HG03460 (cell line): ENCODE measurements around the gene ADGRF1.
"Not testable (repeated sequence)": the region's sequence is repeated elsewhere in the genome, so short reads cannot be mapped to it uniquely, and the experiment has no call there.

ENCODE experiments used
- ATAC-seq: cut with Tn5 transposase; IDR thresholded peaks from one replicate; pipeline ENCODE4 v1.9.1; 2021; ENCODE audit not compliant: unreplicated experiment

ADGRF1 gene

DNA sequence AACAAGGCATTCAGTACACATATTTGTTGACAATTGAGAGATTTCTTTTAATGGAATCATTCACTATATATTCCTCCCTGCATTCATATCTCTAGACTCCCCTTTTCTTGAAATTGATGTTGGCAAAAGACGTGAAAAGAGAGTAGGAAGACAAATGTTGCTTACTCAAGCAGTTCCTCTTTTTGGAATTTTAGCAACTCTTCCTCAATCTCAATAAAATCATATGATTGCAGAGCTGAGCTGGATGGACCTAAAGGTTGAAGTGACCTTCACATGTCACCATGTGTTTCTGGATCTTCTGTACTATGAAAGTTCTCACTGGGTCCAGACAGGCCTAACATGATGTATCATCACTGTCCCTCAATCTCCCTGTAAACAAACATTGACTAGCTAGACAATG is 18.6 kb downstream of the ADGRF1 start:
- no peak for ATAC-seq

DNA sequence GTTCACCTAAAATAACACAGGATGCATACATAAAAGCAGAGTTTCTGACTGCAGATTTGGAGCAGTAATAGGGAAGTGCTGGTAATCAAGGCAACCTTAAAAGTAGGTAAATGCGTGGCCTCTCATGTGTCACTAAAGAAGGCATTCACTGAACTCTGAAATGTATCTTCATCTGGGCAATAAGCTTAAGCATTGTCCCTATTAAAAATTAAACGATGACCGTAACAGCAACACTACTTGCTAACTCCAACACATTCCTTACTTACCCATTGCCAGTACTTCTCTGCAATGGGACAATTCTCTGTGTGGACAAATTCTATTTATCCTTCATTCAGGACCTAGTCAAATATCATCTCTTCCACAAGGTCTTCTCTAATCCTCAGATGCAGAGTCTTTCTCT is 19.9 kb downstream of the ADGRF1 start:
- no peak for ATAC-seq

DNA sequence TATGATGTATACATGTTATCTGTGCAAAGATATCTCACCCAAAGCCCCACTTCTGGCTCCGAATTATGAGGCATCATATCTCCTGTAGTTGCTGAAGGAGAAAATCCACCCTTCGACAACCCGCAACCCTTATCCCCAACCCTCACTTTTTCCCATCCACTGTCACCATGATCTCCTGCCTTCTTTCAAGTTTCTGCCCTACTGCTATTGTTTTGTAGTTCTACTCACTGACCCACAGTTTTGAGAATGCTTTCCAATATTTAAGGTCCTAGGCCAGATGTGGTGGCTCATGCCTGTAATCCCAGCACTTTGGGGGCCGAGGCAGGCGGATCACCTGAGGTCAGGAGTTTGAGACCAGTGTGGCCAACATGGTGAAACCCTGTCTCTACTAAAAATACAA is 22.2 kb downstream of the ADGRF1 start:
- no peak for ATAC-seq

DNA sequence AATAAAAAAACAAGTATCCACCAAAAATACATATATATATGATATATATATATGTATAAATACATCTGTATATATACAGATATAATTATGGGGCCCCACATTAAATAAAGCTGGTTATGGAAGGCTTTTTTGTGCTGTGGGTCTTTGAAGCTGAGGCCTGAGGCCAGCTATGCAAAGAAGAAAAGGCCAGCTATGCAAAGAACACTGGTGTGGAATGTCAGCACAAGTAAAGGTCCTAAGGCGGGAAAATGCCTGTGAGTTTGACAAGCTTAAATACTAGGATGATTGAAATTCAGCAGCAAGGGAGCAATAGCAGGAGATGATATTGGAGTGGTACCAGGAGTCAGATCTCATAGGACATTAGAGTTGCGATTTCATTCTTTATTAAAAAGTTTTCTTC is 25.2 kb downstream of the ADGRF1 start:
- no peak for ATAC-seq

DNA sequence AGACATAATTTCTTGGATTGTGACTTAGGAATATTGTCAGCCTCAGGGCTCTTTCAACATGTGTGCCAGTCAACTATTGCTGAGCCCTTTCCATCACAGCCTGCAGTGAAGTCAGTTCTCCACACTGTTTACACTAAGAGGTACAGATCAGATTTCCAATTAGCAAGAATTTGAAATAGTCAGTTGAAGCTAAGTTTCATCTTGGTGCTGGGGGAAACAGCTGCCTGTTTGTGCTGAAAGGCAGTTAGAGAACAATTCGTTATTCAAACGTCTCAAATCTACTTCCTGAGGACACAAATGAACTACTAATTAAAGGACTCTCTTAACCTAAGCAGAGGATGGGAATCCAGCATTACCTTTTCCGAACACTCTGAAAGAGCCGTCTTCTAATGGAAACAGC is 25.9 kb downstream of the ADGRF1 start:
- ATAC-seq, result no peak

DNA sequence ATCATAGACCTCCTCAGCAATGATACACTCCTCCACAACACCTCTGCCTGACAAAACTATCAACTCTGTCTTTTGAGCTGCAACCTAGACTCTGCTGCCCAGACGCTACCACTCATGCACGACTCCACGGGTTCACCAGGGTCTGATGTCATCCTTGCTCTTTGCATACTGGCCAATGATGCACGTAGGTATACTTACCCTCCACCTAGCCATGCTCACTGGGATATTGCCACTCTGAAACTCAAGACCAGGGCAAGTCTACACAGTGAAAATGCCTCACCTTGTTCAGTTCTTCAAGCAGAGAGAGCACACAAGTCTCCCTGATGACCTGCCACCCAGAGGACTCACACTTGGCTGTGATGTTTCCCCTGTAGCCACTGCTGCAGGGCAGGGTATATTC is 27.7 kb downstream of the ADGRF1 start:
- no peak for ATAC-seq

DNA sequence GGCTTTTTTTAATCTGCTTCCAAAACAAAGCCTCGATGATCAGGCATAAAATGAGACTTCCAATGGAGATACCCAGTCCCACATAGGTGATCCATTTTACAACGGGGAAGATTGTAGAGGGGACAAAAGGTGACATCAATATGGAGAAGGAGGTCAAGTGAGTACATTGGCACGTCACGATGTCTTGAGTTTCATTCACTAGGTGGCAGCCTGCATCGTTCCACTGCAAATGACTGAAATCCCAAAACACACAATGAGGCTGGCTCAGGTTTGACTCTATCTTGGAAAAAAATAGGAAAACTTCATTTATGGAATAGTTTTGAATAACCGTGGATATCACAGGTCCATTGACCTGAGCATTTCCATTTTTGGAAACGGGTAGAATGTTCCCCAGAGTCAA is 32.5 kb downstream of the ADGRF1 start:
- ATAC-seq, result no peak

DNA sequence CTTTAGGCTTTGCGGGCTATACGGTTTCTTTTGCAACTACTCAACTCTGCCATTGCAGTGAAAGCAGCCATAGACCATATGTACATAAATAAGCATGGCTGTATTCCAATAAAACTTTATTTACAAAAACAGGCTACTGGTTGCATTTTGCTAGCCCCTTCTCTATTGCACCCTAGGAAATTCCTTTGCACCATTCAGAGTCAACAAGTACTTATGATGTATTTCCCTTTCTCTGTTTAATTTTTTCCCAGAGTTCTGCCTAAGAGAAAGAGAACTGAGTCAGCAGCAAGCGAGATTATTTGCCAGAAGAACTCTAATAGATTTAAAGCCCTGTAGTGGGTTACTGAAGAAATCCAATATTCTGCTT is 33.8 kb downstream of the ADGRF1 start:
- no peak for ATAC-seq

DNA sequence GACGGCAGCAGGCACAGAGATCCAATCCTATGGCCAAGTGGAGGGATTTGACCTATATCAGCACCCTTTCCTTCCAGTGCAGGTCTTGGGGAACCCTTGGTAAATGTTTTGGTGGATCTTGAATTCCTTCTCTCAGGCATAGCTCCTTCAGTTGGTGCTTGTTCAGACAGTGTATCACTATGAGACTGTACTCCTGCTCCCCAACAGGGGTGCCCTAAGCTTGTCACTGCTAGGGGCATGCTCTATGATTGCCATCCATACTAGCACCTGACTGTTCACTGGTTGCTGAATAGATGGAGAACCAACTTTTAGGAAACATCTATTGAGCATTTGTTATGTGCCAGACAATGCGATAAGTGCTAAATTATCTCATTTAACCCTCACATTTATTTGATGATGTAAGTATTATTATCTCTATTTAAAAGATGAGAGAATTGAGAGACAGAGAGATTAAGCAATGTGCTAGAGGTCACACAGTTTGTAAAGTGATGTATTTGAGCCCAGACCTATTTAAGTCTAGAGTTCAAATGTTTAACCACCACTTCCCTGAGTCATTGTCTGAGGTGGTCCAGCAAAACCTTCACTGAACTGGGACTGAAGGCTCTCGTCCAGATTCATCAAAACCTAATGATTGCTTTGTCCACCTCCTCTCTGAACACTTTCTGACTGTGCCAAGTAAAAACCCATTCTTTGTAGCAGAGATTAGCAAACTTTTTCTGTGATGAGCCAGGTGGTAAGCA is 34.3 kb downstream of the ADGRF1 start:
- no peak for ATAC-seq

DNA sequence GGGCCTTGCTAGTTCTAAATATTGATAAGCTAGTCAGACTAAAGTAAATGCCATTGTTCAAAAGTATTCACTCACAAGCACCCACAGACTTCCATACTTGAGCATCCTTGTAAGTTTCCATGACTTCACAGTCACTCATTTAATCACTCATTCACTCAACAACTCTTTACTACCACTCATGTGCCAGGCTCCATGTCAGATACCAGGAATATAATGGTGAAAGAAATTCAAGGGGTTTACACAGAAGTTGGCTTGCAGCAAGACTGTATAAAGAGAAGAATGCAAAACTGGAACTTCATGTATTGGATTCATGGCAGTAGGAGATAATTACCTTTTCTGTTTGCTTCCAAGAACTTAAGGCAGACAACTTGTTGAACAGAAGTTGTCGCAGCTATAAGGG is 36.6 kb downstream of the ADGRF1 start:
- ATAC-seq, result no peak

DNA sequence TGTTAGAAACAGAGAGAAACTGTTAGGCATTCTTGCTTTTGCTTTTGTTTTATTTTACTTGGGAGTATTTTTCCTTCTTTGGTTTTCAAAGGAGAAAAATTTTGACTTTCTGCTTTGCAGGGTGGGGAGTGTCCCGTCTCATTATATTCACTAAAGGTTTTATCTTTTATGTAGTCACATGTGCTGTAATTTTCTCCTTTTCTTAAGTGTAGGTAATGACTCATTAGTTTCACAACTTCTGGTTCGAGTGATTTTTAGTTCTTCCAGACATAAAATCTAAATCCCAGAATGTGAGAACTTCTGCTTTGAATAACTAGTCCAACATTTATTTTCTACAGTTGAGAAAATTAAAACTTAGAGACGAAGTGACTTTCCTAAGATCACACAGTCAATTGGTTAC is 37.7 kb downstream of the ADGRF1 start:
- no peak for ATAC-seq

DNA sequence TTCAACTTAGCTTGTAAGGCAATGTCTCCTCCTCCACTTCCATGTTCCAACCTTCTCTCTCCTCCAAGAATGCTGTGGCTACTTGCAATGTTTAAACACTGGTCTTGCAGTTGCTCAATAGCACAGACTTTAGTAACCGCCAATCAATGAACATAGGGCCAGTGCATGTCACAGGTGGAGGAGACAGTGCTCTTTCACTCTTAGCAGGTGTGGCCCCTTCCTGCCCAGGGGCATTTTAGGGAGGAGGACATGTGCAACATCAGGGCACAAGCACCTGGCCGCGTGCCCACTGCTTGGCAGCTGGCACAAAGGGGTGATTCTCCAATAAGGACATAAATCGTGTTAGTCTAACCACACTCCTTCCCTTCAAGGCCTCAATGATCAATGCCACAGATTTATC is 41.3 kb downstream of the ADGRF1 start:
- no peak for ATAC-seq

DNA sequence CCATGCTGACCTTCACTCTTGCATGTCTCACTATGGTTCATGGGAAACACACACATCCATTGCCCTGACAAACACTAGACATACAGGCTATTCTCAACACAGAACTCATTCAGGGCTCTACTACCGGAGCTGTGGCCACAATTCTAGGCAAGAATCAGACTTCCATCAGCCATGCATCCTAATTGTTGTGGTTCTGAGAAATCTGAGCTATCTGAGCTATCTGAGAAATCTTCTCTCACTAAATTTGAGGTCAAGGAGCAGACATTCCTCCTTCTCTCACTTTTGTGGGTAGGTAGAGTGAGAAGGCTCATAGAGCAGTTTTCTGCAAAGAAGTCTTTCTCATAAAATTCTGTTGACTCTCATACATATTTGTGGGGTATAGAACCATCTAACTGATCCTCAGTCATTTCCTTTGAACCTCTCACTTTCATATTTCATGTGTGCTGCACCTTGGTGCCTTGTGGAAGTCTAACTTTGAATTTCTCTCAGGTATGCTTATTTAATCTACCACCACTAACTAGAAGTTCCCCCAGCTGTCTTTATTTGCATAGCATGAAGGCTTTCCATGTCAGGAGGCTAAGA is 43.6 kb downstream of the ADGRF1 start:
- no peak for ATAC-seq

DNA sequence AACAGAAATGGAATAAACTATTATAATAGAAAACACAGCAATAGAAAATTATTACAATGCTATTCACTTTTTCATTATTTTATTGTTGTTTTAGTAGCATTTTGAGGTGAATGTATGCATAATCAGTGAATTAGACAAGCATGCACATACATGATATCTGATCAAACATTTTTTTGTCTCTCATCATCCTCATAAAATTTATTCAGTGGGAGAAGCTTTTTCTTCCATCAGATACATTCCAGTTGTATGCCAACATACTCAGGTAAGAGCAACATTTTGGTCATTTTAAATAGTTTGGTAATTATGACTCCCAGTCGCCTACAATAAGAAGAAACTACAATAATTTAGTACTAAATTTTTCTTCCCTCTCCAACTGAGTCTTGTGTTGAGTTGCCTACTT is 44.5 kb downstream of the ADGRF1 start:
- no peak for ATAC-seq

DNA sequence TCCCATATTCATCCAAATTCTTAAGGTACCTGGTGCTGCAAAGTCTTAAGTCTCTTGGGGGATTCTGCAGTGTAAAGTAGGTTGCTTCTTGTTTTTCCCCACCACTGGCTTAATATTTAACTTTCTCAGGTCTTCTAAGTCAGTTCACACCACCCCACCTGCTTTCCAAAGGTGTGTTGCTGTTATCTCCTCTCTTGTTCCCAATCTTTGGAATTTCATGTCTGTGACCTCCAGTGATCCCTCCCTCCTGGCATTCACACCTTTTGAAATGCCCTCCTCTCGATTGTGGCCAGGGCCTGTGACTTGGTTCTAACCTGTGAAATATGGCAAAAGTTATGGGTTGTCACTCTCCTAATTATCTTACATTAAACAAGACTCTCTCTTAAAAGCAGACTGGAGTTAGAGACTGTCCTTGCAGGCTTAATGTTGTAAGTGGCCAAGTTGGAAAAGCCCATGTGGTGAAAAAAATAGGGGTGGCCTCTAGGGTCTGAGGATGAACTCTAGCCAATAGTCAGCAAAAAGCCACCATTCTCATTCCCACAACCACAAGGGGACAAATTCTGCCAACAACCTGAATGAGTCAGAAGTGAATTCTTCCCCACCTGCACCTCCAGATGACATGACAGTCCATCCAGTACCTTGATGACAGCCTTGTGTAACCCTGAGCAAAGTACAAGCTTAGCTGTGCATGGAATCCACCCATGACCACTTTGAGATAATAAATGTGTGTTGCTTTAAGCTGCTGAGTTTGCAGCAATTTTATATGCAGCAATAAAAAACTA is 45.1 kb downstream of the ADGRF1 start:
- no peak for ATAC-seq

DNA sequence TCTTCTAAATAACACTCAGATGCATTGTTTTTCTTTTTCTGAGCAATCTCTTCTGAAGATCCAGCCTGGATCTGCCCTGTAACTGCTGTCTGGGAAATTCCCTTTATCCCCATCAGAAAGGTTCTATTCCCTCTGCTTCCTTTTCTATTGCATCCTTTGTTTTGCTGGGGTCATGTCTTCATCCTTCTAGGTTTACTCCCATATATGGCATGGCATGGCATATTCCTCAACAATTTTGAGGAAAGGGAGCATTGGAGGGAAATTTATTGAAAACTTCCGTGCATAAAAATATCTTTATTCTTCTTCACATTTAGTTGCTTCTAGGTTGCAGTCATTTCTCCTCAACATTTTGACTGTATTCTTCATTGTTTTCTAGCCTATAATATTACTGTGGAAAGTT is 47.2 kb downstream of the ADGRF1 start:
- no peak for ATAC-seq

DNA sequence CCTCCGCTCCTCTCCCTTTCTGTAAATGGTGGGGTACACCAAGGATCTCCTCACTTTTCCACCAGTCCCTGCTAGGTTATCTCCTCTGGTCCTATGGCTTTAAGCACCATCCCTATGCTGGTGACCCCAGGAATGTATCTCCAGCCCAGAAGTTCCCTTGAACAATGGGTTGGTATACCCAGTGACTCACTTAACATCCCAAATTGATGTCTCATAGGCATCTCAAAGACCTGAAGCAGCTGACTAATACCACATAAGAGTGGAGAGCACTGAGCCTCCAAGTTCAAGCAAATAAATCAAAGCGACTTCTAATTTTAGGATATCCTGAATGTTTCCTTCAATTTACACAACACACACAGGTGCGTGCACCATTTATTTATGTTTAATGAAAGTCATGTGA is 48.3 kb downstream of the ADGRF1 start:
- ATAC-seq, result no peak

DNA sequence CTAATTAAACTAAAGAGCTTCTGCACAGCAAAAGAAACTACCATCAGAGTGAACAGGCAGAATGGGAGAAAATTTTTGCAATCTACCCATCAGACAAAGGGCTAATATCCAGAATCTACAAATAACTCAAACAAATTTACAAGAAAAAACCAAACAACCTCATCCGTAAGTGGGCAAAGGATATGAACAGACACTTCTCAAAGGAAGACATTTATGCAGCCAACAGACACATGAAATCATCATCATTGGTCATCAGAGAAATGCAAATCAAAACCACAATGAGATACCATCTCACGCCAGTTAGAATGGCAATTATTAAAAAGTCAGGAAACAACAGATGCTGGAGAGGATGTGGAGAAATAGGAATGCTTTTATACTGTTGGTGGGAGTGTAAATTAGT is 49.7 kb downstream of the ADGRF1 start:
- ATAC-seq, result not testable (repeated sequence)

DNA sequence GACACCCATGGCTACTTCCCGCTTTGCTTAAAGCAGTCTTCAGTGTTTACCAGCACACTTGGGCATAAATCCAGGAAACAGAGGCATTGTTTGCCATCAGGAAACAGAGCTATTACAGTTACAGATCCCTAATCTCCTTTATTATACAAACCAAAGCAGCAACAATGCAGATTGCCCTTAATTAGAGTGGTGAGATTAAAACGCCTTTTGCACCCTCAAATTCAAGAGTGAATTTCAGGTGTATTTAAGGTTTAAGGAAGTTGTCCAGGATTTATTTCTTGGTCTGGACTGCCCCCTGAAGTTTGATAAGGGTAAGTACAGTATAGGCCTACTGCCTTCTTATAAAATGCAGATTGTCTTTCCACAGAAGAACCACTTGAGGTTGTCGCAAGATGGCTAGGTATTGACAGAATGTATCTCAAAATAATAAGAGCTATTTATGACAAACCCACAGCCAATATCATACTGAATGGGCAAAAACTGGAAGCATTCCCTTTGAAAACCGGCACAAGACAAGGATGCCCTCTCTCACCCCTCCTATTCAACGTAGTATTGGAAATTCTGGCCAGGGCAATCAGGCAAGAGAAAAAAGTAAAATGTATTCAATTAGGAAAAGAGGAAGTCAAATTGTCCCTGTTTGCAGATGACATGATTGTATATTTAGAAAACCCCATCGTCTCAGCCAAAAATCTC is 51.2 kb downstream of the ADGRF1 start:
- not testable (repeated sequence) for ATAC-seq

DNA sequence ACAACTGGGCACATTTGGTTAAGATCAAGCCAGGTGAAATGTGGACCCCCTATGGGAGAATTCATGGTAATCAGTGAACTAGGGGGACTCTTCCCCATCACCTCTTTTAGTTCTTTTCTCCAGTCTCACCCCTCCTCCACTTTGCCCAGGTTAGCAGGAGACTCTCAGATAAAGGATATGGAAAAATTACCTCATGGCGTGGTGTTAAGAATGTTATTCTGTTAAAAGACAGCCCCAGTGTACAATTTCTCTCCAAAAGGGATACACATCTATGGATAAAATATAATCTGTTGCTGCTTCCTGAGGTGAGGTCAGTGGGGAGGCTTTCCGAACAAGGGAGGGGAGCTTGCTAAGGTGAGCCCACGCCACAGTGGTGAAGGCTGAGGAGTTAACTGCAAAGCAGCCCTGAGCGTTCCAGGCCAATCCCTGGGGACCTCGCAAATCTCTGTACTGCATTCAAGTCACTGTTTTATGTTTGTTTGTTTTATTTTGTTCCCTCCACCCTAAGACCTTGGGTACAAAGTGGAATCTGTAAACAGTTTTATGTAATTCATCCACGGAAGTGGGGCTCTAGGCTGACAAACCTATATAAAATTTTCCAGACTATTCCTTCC is 52.0 kb downstream of the ADGRF1 start:
- ATAC-seq, result no peak

DNA sequence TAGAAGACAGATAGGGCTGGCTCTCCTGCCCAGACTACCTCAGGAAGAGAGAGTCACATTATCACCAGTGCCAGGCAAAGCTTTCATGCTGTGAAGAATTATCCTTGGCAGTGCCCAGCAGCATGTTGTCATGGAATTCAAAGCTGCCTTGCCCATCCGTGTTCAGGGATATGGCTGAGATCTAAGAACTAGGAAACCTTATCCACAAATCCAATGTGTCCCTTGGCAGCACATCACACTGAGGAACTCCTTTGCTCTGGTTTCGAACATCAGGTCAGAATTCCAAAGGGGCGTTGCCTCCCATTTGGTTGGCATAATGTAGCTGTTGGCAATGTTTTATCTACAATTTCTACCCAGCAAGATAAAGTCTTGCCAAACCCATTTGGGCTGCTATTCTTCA is 52.7 kb downstream of the ADGRF1 start:
- ATAC-seq, result no peak
